Measurements from ENCODE around the gene AIG1.

DNA sequence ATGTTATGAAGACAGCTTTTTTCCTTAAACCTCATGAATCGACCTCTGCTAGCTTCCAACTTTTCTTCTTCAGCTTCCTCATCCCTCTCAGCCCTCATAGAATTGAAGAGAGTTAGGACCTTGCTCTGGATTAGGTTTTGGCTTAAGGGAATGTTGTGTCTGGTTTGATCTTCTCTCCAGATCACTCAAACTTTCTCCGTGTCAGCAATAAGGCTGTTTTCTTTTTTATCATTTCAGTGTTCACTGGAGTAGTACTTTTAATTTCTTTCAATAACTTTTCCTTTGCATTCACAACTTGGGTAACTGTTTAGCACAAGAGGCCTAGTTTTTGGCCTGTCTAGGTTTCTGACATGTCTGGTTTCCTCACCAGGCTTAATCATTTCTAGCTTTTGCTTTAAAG lies 32.6 kb downstream of the AIG1 start:
- TF ChIP-seq POLR2AphosphoS5 (IDR thresholded peaks at IDR 0.05) (no peak), CTCF (IDR thresholded peaks at IDR 0.05) (no peak)
